ENCODE measurements around the gene OR6N2. TPM values are rescaled to one million over a fixed set of nuclear protein-coding genes. Genes with fewer than 3 reads are reported as not detected.

Gene OR6N2
- total RNA-seq, 1 experiment from 2014 or later, result not detected

DNA sequence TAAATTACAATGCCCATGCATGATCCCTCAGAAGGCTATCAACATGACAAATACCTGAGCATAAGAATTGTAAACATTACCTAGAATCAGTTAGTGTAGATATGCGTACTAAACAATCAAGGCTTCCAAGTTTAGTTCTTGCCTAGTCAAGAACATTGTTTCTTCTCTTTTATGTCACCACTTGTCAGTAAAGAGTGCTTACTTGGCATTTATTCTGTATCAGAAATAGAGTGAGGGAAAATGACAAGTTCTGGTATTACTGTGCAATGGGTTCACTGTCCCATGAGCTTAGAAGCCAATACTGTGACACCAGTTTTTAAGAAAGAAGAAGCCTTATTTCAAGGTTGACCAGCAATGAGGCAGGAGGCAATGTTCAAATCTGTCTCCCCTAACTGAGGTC is 22.7 kb upstream of the OR6N2 start:
- Histone ChIP-seq H3K27ac (no peak overlapping the region), H3K36me3 (no peaks in the 10 kb centered on the region), H3K4me3 (no peak overlapping the region), H3K4me1 (replicated peaks) (no peaks in the 10 kb centered on the region), H3K27me3 (replicated peaks) (0 out of 2 replicates have a peak, but pooled peaks cover 3% of the 10 kb centered on the region), H3K9me3 (replicated peaks) (no peaks in the 10 kb centered on the region)
- no peak for DNase-seq (ENCODE audit: low read depth in 1 of 2, low spot score in 2 of 2)

DNA sequence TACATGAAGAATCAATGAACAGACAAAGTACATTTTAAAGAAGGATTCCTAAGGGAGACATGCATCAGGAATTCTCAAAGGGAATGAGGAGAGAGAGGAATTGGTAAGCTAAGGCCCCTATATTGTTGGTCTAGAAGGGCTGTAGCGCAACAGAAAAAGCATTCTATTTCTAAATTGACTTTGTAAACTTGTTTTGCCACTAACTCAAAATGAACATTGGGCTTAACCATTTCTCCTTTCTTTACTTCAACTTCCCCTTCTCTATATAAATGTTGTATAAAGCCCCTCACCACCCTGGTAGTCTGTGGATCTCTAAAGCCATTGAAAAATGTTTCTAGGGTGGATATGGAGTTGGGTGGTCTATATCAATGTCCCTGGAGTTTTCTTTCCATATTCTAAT is 20.4 kb upstream of the OR6N2 start:
- Histone ChIP-seq H3K27me3 (replicated peaks) (0 out of 2 replicates have a peak, but pooled peaks cover 3% of the 10 kb centered on the region), H3K4me1 (replicated peaks) (no peaks in the 10 kb centered on the region), H3K9me3 (replicated peaks) (no peaks in the 10 kb centered on the region), H3K36me3 (no peaks in the 10 kb centered on the region), H3K27ac (no peak overlapping the region), H3K4me3 (no peak overlapping the region)
- no peak for DNase-seq (ENCODE audit: low read depth in 1 of 2, low spot score in 2 of 2)

DNA sequence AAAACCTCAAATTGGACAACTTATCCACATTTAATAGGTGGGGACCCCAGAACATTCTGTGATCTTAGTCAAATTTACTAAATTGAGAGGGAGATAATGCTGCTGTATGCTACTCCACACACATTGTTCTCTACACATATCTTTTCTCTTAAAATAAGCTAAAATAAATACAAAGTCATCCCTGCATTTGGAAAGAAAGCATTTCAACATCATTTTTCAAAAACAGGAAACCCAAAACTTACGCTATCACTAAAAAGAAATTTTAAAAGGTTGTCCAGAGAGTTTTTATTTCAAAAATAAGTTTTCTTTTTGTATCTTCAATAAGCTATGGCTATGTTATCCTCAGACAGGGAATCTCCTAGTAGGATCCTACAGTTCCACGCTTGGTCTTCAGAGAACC is 19.5 kb upstream of the OR6N2 start:
- H3K36me3 ChIP-seq, result no peaks in the 10 kb centered on the region
- H3K9me3 ChIP-seq (replicated peaks), result no peaks in the 10 kb centered on the region
- H3K4me1 ChIP-seq (replicated peaks), result no peaks in the 10 kb centered on the region
- DNase-seq (ENCODE audit: low read depth in 1 of 2, low spot score in 2 of 2), result no peak
- H3K27ac ChIP-seq, result no peak overlapping the region
- H3K4me3 ChIP-seq, result no peak overlapping the region
- H3K27me3 ChIP-seq (replicated peaks), result 0 out of 2 replicates have a peak, but pooled peaks cover 3% of the 10 kb centered on the region

DNA sequence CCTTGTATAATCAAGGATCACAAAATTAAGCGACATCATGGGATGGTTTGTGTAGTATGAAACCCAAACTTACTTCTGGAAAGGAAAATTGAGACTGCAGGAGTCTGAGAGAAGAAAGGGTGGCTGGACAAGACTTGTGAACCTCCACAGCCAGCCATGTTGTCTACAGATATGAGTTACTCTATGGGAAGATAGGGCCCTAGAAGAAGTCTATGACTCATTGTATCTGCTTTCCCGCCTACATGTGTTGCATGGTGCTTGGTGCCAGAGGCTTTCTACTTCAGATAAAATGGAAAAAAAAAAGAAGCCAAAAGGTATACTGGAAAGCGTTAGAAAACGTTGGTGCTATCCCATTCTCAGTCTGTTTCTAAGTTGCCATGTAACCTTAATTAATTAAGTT is 18.7 kb upstream of the OR6N2 start:
- no peak for DNase-seq (ENCODE audit: low read depth in 1 of 2, low spot score in 2 of 2)
- H3K27me3 ChIP-seq (replicated peaks), result 0 out of 2 replicates have a peak, but pooled peaks cover 3% of the 10 kb centered on the region
- H3K9me3 ChIP-seq (replicated peaks), result no peaks in the 10 kb centered on the region
- no peak overlapping the region for H3K27ac ChIP-seq
- H3K4me3 ChIP-seq, result no peak overlapping the region
- no peaks in the 10 kb centered on the region for H3K4me1 ChIP-seq (replicated peaks)
- H3K36me3 ChIP-seq, result no peaks in the 10 kb centered on the region

DNA sequence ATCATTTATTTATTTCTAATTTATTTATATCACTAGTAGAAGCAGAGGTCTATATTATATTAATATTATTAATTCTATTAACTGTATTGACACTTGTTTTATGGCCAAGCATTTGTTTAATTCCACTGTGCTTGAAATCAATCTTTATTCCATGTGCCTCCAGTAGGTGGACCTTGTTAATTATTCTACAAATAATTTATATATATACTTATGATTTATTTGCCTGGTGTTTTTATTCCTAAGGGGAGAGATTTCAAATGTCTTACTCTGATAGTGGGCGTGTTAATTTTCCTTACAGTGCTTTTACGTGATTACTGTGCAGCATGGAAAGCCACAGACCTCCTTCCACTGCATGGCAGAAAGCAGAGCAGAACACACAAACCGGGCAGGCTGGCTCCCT is 17.5 kb upstream of the OR6N2 start:
- Histone ChIP-seq H3K4me1 (replicated peaks) (no peaks in the 10 kb centered on the region), H3K27me3 (replicated peaks) (0 out of 2 replicates have a peak, but pooled peaks cover 3% of the 10 kb centered on the region), H3K4me3 (no peak overlapping the region), H3K36me3 (no peaks in the 10 kb centered on the region), H3K27ac (no peak overlapping the region), H3K9me3 (replicated peaks) (no peaks in the 10 kb centered on the region)
- no peak for DNase-seq (ENCODE audit: low read depth in 1 of 2, low spot score in 2 of 2)

DNA sequence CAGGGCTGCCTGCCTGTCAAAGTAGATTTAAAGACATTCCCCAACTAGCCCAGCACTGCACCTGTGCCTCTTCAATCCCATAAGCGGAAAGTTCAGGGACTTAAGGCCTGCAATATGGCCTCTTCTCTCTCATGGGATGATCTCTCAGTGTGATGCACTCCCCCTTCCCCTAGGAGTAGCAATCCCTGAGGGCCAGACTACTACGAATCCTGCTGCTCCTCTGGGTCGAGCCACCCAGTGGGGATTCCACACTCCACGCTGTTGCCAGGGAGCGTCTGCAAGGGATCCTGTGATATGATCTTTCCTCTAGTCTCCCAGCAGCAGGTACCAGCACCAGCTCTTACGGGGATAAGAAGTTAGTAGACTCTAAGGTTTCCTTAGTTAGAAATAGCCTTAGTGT is 13.2 kb upstream of the OR6N2 start:
- Histone ChIP-seq H3K4me1 (replicated peaks) (no peaks in the 10 kb centered on the region), H3K4me3 (no peak overlapping the region), H3K36me3 (no peaks in the 10 kb centered on the region), H3K9me3 (replicated peaks) (no peaks in the 10 kb centered on the region), H3K27ac (no peak overlapping the region), H3K27me3 (replicated peaks) (no peaks in the 10 kb centered on the region)
- no peak for DNase-seq (ENCODE audit: low read depth in 1 of 2, low spot score in 2 of 2)

DNA sequence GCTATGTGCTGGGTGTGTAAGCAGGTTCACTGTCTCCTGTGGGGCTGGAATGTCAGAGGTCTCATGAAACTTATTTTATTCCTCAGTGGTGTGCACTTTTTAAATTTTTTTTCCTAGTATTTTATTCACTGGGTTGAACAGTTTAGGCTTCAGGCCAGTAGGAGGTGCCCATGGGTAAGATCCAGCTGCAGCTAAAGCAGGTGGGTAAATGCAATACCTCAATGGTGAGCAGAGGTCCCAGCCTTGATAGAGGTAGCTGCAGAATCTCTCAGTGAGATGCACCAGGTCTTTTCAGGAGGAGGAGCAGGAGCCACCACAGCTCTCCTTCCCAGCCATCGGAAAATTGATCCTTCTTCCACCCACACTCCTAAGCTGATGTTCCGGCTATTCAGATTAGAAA is 12.6 kb upstream of the OR6N2 start:
- Histone ChIP-seq H3K9me3 (replicated peaks) (no peaks in the 10 kb centered on the region), H3K4me3 (no peak overlapping the region)
- no peak for DNase-seq (ENCODE audit: low read depth in 1 of 2, low spot score in 2 of 2)

DNA sequence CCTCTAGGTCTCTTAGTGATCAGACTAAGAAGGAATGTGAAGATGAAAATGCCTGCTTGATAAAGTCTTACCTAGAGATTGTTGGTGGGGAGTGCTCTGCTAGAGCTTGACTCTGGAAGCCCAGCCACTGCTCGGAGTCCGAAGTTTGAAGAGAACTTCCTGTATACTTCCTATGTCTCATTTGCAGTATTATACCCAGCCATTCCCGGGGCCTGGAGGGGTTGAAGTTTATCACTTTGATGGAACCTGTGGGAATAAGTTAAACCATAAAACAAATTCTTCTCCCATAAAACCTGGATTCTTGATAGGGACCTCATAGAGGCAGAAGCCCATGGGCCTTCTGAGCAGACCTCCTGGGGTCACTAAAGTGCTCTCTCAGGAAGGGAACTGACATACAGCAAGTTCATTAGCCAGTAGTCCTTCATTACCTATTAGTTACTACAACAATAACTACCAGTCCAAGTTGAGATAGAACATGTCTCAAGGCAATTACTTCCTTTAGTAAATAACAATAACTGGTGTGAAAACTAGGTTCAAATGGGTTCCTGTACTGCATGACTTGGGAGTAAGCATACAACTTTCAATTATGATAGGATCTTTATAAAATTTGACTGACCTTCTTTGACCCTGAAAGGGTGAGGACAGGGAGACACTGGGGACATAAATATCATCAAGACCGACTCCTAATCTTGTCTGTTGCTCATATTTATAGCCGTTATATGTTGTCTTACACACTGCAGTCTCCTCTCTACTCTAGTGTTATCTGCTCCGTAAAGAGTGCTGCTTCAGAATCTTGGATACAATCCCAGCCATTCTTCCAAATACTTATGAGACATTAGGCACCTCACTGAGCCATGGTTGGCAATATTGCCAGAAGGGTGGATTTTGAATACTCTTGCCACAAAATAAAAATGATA is 8.8 kb downstream of the OR6N2 start, which contains the start of gene OR6N1:
OR6N1 (minus strand) TSS at position 246 of the 917 bp plus-strand sequence. CDS start 5,513 bp downstream, outside the sequence.
- Histone ChIP-seq H3K4me1 (replicated peaks) (no peaks in the 10 kb centered on the region), H3K36me3 (no peaks in the 10 kb centered on the region), H3K4me3 (no peak within 1 kb of the TSS), H3K9me3 (replicated peaks) (no peaks in the 10 kb centered on the region), H3K27ac (no peak within 1 kb of the TSS), H3K27me3 (replicated peaks) (no peaks in the 10 kb centered on the region)
- DNase-seq (ENCODE audit: low read depth in 1 of 2, low spot score in 2 of 2), result no peak

More for the DNA sequence above, 12.6 kb upstream of the OR6N2 start:
- H3K4me1 ChIP-seq (replicated peaks), result no peaks in the 10 kb centered on the region
- no peak overlapping the region for H3K27ac ChIP-seq
- H3K36me3 ChIP-seq, result no peaks in the 10 kb centered on the region
- no peaks in the 10 kb centered on the region for H3K27me3 ChIP-seq (replicated peaks)

DNA sequence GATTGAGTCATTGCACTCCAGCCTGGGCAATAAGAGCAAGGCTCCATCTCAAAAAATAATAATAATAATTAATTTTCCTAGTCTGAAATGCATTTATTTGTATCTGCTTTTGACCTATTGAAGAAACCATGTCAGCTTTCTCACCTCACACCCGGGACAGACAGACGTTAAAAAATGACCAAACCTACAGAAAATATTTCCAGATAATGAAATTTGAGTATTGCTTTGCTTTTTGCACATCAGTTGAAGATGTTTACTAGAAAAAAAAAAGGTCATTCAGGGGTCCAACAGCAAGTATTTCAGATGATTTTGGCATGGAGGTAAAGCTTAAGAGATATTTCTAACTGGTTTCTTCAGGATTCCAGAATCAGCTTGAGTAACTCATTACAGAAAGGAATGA is 26.6 kb downstream of the OR6N2 start, which contains the start of gene OR6K6:
OR6K6 (plus strand) TSS at position 301 of the 400 bp plus-strand sequence. CDS start 168 bp downstream, outside the sequence.
- DNase-seq (ENCODE audit: low read depth in 1 of 2, low spot score in 2 of 2), result no peak
- H3K27me3 ChIP-seq (replicated peaks), result no peaks in the 10 kb centered on the region

DNA sequence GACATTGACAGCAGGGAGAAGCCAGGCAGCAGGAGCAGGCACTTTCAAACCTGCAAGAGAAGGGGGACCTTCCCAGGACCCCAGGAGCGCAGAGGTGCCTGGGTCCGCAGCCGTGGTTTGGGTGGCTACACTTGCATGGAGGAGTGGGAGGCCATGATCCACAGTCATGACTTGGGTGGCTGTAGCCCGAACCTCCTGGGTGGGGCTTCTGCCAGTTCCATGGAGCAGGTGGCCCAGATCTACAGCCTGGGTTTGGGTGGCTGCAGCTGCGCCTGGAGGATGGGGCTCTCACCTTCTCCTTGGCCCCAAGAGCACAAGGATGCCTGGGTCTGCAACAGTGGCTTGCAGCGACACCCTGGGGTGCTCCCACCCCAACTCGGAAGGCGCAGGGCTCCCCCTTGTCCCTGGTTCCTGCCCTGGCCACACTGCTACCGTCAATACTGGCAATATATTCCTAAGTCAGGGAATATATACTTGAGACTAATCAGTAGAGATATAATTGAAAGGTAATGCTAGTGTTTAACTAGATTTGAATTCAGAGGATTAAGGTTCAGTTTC is 28.8 kb downstream of the OR6N2 start:
- Histone ChIP-seq H3K9me3 (replicated peaks) (no peaks in the 10 kb centered on the region), H3K27ac (no peak overlapping the region), H3K27me3 (replicated peaks) (no peaks in the 10 kb centered on the region), H3K36me3 (no peaks in the 10 kb centered on the region), H3K4me1 (replicated peaks) (no peaks in the 10 kb centered on the region), H3K4me3 (no peak overlapping the region)
- no peak for DNase-seq (ENCODE audit: low read depth in 1 of 2, low spot score in 2 of 2)

More for the DNA sequence above, 26.6 kb downstream of the OR6N2 start, which contains the start of gene OR6K6:
- Histone ChIP-seq H3K4me3 (no peak within 1 kb of the TSS), H3K27ac (no peak within 1 kb of the TSS), H3K4me1 (replicated peaks) (no peaks in the 10 kb centered on the region), H3K36me3 (no peaks in the 10 kb centered on the region), H3K9me3 (replicated peaks) (no peaks in the 10 kb centered on the region)

DNA sequence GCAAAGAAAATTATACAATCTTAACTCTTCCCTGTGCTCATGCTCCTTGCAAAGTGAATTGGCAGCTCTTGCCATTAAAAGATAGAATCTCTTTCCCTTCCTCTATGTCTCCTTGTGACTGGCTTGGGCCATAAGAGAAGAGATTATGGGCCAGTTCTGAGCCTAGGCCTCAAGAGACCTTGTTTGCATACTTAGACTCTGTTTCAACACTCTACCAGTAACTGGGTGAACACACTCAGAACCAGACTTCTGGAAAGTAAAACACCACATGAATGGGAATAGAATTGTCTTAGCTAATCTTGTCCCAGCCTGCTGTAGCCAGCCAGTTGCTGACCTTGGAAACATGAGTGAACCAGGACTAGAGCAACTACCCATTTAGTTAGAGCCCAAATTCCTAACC is 45.2 kb downstream of the OR6N2 start:
- no peak overlapping the region for H3K4me3 ChIP-seq
- H3K27ac ChIP-seq, result no peak overlapping the region
- H3K4me1 ChIP-seq (replicated peaks), result no peaks in the 10 kb centered on the region
- H3K9me3 ChIP-seq (replicated peaks), result no peaks in the 10 kb centered on the region
- H3K36me3 ChIP-seq, result no peaks in the 10 kb centered on the region
- DNase-seq (ENCODE audit: low read depth in 1 of 2, low spot score in 2 of 2), result no peak
- no peaks in the 10 kb centered on the region for H3K27me3 ChIP-seq (replicated peaks)

DNA sequence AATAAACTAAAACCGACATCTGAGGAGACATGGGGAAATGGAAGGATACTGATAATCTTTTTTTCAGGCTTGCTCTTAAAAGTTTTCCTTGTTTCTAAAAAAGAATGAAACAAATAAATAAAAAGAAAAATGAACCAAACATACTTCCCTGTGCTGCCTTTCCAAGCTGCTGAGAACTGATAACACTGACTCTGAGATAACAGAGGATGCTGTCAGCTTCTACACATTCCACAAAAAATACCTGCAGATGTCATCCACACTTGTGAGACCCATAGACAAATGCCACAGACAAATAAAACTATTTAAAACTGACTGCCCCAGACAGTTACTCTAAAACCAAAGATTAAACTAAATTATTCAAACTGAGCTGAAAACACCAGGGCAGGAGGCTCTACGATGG is 48.5 kb downstream of the OR6N2 start:
- no peak overlapping the region for H3K27ac ChIP-seq
- no peaks in the 10 kb centered on the region for H3K27me3 ChIP-seq (replicated peaks)
- no peaks in the 10 kb centered on the region for H3K36me3 ChIP-seq
- no peaks in the 10 kb centered on the region for H3K4me1 ChIP-seq (replicated peaks)
- H3K4me3 ChIP-seq, result no peak overlapping the region
- no peaks in the 10 kb centered on the region for H3K9me3 ChIP-seq (replicated peaks)
- DNase-seq (ENCODE audit: low read depth in 1 of 2, low spot score in 2 of 2), result no peak

DNA sequence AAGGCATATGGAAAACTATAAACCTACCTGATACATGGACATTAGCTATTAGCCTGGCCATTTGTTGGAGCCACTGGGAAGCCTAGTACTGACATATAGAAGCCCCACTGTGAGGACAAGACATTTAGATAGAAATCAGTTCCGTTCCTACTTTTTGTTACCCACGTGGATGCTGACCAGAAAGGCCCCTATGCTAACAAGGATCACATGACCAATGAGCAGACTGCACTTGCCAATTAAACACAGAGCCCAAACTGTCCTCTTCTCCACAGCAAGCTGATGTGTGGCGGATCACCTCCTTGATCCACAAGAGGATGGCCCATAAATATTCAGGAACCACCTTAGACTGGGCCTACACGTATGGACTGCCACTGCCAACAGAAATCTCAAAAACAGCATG is 49.3 kb downstream of the OR6N2 start:
- no peak overlapping the region for H3K4me3 ChIP-seq
- H3K4me1 ChIP-seq (replicated peaks), result no peaks in the 10 kb centered on the region
- no peaks in the 10 kb centered on the region for H3K36me3 ChIP-seq
- H3K27me3 ChIP-seq (replicated peaks), result no peaks in the 10 kb centered on the region
- no peaks in the 10 kb centered on the region for H3K9me3 ChIP-seq (replicated peaks)
- DNase-seq (ENCODE audit: low read depth in 1 of 2, low spot score in 2 of 2), result no peak
- no peak overlapping the region for H3K27ac ChIP-seq

DNA sequence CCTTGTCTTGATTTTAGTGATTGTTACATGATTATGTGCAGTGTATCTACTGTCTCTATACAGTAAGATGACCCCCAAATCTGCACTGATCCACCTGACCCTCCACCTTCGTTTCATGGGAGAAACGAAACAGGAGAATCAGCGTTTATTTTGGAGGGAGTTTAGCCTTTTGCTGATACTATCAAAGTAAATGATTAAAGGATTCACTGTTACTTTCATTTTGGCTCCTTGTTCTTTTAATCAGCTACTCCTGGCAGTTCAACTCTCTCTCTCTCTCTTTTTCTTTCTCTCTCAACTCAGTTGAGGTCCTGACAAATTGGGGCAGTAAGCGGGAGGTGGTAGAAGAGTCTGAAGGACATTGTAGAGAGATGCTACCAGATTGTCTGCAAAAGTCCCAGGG is 50.6 kb downstream of the OR6N2 start:
- H3K27me3 ChIP-seq (replicated peaks), result no peaks in the 10 kb centered on the region
- H3K4me1 ChIP-seq (replicated peaks), result no peaks in the 10 kb centered on the region

More for the DNA sequence above, 50.6 kb downstream of the OR6N2 start:
- H3K4me3 ChIP-seq, result no peak overlapping the region
- H3K27ac ChIP-seq, result no peak overlapping the region
- no peak for DNase-seq (ENCODE audit: low read depth in 1 of 2, low spot score in 2 of 2)
- H3K9me3 ChIP-seq (replicated peaks), result no peaks in the 10 kb centered on the region
- no peaks in the 10 kb centered on the region for H3K36me3 ChIP-seq
